ENCODE results near the gene REEP6. TPM values are rescaled to one million over a fixed set of nuclear protein-coding genes. Genes with fewer than 3 reads are reported as not detected.

The REEP6 gene
- total and polyA plus RNA-seq, 2 of the 8 experiments (the other 6 are each of a cell fraction or from before 2014, with no cell fraction given): 12.6 to 20.7 TPM

DNA sequence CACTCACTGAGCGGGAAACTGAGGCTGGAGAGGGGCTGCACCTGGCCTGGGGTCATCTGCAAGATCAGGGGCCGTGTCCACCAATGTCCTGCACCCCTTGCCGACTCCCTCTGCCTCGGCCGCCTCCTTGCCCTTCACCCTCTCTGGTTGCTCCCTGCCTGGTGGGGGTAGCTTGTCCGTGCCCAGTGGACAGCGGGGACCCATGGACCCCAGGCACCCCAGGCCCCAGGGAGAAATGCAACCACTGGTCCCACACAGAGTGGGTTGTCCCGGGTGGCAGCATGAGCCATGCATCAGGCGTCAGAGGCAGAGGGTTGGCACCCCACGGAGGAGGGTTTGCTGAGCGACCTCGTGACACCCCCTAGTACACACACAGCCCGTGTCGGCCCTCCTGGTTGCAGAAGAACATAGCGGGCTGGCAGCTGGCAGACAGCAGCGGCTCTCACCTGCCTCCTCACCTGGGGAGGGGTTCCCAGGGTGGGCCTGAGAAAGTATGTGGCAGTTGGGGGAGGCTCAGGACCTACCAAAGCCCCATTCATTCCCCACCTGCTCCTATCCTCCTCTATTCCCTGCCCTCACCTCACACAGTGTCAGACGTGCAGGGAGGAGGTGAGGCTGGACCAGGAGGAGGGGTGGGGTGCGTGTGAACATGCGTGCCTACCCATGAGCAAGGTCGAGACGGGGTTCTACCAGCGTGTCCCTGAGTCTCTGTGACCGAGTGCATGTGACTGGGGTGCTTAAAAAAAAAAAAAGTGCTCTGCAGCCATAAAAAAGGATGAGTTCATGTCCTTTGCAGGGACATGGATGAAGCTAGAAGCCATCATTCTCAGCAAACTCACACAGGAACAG is 13.2 kb downstream of the REEP6 start (continued):
- TF ChIP-seq CBX5 (IDR thresholded peaks at IDR 0.05; ENCODE audit: low read depth, low read length): no peak
- TF ChIP-seq EP300 (IDR thresholded peaks at IDR 0.05; ENCODE audit: borderline replicate concordance in 1 of 2, low read depth in 2 of 2, low read length in 2 of 2): no peak
- TF ChIP-seq HDAC6 (IDR thresholded peaks at IDR 0.05; ENCODE audit: low read depth, low read length): no peak
- TF ChIP-seq, protein P1, sequence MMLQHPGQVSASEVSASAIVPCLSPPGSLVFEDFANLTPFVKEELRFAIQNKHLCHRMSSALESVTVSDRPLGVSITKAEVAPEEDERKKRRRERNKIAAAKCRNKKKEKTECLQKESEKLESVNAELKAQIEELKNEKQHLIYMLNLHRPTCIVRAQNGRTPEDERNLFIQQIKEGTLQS (IDR thresholded peaks at IDR 0.05; ENCODE audit: insufficient read depth, low read depth, low read length): no peak

Data from H1 (cell line).